ENCODE data around the gene DCN. TPM values are rescaled to one million over a fixed set of nuclear protein-coding genes. Genes with fewer than 3 reads are reported as not detected.

The DCN gene
- total and polyA plus RNA-seq, 2 experiments from 2014 or later, result 0.92 to 5.0 TPM

DNA sequence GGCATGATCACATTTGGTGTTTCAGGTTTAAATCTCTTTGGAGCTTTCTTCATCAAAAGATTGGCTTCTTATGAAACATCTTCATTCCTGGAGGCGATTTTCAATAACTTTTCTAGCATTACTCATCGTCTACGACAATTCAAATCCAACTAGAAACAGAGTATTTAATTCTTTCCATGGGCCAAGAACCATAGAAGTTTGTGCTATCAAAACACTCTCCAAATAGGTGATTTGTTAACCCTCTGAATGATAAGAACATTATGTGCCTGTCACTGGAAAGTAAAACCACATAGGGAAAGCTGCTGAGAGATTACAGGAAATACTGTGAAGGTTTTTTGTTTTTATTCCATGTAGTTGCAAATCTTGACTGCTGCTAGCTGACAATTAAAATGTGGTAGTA is 6.9 kb upstream of the DCN start:
- TF ChIP-seq, protein P1, sequence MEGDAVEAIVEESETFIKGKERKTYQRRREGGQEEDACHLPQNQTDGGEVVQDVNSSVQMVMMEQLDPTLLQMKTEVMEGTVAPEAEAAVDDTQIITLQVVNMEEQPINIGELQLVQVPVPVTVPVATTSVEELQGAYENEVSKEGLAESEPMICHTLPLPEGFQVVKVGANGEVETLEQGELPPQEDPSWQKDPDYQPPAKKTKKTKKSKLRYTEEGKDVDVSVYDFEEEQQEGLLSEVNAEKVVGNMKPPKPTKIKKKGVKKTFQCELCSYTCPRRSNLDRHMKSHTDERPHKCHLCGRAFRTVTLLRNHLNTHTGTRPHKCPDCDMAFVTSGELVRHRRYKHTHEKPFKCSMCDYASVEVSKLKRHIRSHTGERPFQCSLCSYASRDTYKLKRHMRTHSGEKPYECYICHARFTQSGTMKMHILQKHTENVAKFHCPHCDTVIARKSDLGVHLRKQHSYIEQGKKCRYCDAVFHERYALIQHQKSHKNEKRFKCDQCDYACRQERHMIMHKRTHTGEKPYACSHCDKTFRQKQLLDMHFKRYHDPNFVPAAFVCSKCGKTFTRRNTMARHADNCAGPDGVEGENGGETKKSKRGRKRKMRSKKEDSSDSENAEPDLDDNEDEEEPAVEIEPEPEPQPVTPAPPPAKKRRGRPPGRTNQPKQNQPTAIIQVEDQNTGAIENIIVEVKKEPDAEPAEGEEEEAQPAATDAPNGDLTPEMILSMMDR (IDR thresholded peaks at IDR 0.05; ENCODE audit: low read depth, low read length), result no peak
- DNase-seq (ENCODE audit: low read depth in 1 of 2, low spot score in 1 of 2), result peak in 1 of 2 donors; percentile 64
- no peaks in the 10 kb centered on the region for H3K27me3 ChIP-seq
- peaks cover 3% of the 10 kb centered on the region for H3K4me1 ChIP-seq (ENCODE audit: low read depth)
- H3K9me3 ChIP-seq (ENCODE audit: low read depth), result no peaks in the 10 kb centered on the region
- H3K36me3 ChIP-seq, result no peaks in the 10 kb centered on the region
- no peak overlapping the region for H3K27ac ChIP-seq
- no peak overlapping the region for H3K4me3 ChIP-seq

DNA sequence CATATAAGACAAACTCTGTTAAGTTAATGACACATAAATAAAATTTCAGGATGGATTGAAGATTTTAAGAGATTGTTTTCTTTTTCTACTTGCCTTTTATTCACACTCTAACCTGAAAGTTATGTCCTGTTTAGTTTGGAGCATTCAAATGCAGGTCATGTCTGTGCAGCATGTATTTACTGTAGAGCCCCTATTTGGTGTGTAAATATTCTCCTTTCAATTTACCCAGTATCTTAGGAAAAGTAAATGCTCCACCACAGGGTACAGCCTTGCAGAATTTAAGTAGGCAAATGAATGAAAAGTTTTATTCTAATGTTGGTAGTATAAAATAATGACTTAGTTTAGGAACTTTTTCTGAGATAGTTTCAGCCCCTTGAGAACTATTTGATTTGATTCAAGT is 6.2 kb upstream of the DCN start:
- no peak overlapping the region for H3K27ac ChIP-seq
- TF ChIP-seq, protein P1 (IDR thresholded peaks at IDR 0.05; ENCODE audit: low read depth, low read length), result no peak
- no peak for DNase-seq (ENCODE audit: low read depth in 1 of 2, low spot score in 1 of 2)
- peaks cover 3% of the 10 kb centered on the region for H3K4me1 ChIP-seq (ENCODE audit: low read depth)
- no peaks in the 10 kb centered on the region for H3K27me3 ChIP-seq
- H3K36me3 ChIP-seq, result no peaks in the 10 kb centered on the region
- no peaks in the 10 kb centered on the region for H3K9me3 ChIP-seq (ENCODE audit: low read depth)
- H3K4me3 ChIP-seq, result no peak overlapping the region

DNA sequence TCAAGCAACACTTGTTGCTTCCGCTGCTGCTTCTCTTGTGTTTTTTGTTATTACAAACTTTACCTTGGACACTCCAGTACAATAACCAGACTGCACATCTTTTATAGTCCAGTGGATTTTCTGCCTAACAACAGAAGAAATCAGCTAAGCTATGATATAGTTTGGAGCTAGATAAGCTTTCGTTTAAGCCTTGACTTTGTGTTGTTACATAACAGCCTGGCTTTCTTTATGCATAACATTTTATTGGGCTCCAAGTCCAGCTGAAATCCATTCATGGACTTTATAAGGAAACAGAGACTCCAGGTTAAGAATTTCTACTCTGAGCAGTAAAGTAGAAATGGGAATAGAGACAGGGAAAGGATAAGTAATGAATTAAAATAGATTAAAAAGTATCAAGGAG is 3.5 kb upstream of the DCN start:
- Histone ChIP-seq H3K27me3 (no peaks in the 10 kb centered on the region), H3K9me3 (ENCODE audit: low read depth) (no peaks in the 10 kb centered on the region), H3K36me3 (no peaks in the 10 kb centered on the region), H3K4me1 (ENCODE audit: low read depth) (peaks cover 3% of the 10 kb centered on the region), H3K4me3 (no peak overlapping the region), H3K27ac (no peak overlapping the region)
- no peak for DNase-seq (ENCODE audit: low read depth in 1 of 2, low spot score in 1 of 2)
- TF ChIP-seq, protein P1 (IDR thresholded peaks at IDR 0.05; ENCODE audit: low read depth, low read length), result no peak

DNA sequence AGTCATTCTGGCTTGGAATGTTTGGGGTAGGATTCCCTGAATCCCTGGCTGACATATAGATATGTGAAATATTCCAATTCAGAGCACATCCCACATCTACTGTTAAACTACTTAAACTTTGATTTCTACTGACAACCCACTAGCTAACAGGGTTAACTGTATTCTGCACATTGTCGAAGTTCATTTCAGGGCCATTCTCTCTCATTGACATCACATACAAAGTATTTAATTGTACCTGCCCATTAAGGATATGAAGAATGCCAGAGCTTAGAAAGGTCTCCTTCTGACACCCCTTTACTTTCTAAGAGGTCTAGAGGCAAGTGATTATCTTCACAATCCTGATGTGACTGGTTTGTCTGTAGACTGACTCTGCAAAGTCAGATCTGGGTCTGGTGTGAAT is 2.8 kb upstream of the DCN start:
- no peak for DNase-seq (ENCODE audit: low read depth in 1 of 2, low spot score in 1 of 2)

DNA sequence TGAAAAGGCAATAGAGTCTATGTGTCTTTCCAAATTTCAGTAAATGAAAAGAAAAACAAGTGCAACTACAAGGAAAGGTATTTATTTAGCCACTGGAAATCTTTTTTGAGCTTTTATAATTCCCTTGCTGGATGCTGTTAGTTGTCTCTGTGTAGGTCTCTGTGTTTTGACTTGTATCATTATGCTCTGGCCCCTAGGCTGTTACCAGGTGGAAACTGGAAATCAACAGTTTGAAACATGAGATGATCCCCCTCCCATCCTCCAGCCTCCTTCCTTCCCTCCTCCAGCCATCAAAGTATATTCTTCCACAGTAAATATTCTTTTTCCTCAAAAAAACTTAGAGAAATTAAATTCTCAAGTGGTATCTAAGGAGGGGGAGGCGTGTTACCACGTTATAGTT is 934 bp upstream of the DCN start:
- DNase-seq (ENCODE audit: low read depth in 1 of 2, low spot score in 1 of 2), result no peak
- TF ChIP-seq, protein P1 (IDR thresholded peaks at IDR 0.05; ENCODE audit: low read depth, low read length), result no peak

More for the DNA sequence above, 2.8 kb upstream of the DCN start:
- Histone ChIP-seq H3K27me3 (no peaks in the 10 kb centered on the region), H3K9me3 (ENCODE audit: low read depth) (no peaks in the 10 kb centered on the region), H3K36me3 (no peaks in the 10 kb centered on the region), H3K4me3 (no peak overlapping the region), H3K27ac (no peak overlapping the region), H3K4me1 (ENCODE audit: low read depth) (peaks cover 3% of the 10 kb centered on the region)
- TF ChIP-seq, protein P1 (IDR thresholded peaks at IDR 0.05; ENCODE audit: low read depth, low read length), result no peak

More for the DNA sequence above, 934 bp upstream of the DCN start:
- no peaks in the 10 kb centered on the region for H3K9me3 ChIP-seq (ENCODE audit: low read depth)
- no peaks in the 10 kb centered on the region for H3K4me1 ChIP-seq (ENCODE audit: low read depth)
- H3K27ac ChIP-seq, result no peak overlapping the region
- no peaks in the 10 kb centered on the region for H3K27me3 ChIP-seq
- no peaks in the 10 kb centered on the region for H3K36me3 ChIP-seq
- H3K4me3 ChIP-seq, result no peak overlapping the region
